ENCODE results near the gene MLH3. TPM values are rescaled to one million over a fixed set of nuclear protein-coding genes. Genes with fewer than 3 reads are reported as not detected.

The MLH3 gene
- total RNA-seq, 1 donor from 2014 or later = 27.2 TPM

DNA sequence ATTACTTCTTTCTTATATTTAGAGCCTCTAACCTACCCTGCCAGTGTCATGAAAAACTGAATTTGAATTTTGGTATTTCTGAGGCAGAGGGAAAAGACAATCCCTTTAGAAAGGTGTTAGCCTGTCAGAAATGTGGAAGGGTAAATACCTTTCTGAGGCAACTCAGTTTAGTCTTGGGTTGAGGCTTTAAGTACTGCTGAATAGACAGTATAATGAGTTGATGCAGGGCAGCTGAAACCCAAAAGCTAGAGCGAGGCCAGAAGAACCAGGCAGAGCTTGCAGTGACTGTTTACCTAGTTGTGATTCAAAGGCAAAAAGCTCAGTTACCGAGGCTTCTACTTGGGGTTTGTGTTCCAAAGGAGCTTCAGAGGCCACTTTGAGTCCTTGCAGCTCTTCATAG lies 36.9 kb upstream of the MLH3 start:
- Histone ChIP-seq H3K4me3 (no peak overlapping the region), H3K36me3 (peaks cover 99% of the 10 kb centered on the region), H3K27me3 (ENCODE audit: low read depth) (no peaks in the 10 kb centered on the region), H3K9me3 (no peaks in the 10 kb centered on the region), H3K27ac (no peak overlapping the region), H3K4me1 (no peaks in the 10 kb centered on the region)
- TF ChIP-seq, protein P1, sequence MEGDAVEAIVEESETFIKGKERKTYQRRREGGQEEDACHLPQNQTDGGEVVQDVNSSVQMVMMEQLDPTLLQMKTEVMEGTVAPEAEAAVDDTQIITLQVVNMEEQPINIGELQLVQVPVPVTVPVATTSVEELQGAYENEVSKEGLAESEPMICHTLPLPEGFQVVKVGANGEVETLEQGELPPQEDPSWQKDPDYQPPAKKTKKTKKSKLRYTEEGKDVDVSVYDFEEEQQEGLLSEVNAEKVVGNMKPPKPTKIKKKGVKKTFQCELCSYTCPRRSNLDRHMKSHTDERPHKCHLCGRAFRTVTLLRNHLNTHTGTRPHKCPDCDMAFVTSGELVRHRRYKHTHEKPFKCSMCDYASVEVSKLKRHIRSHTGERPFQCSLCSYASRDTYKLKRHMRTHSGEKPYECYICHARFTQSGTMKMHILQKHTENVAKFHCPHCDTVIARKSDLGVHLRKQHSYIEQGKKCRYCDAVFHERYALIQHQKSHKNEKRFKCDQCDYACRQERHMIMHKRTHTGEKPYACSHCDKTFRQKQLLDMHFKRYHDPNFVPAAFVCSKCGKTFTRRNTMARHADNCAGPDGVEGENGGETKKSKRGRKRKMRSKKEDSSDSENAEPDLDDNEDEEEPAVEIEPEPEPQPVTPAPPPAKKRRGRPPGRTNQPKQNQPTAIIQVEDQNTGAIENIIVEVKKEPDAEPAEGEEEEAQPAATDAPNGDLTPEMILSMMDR (IDR thresholded peaks at IDR 0.05) = no peak
- DNase-seq (no peak), ATAC-seq (no peak)
- intact Hi-C loops (cut with DNase I) = no loop called here

DNA sequence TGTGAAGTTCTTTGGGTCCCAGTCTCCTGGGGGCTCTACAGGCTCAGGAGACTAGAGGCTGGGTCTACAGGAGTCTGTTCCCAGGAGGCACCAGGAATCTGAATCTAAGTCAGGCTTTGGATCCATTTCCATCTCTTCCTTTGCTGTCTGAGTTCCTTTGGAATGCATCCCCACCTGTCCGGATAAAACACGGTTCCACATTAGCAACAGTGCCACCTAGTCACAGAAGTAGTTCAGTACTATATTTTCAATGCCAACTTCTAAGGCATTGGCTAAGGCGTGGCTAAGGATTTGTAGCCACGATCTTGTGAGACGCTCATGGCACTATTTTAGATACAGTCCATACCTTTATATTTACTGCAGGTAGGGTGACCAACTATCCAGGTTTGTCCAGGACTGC lies 33.2 kb upstream of the MLH3 start:
- ATAC-seq = no peak
- Histone ChIP-seq H3K36me3 (peaks cover 72% of the 10 kb centered on the region), H3K27ac (no peak overlapping the region), H3K9me3 (no peaks in the 10 kb centered on the region), H3K4me3 (no peak overlapping the region), H3K4me1 (no peaks in the 10 kb centered on the region), H3K27me3 (ENCODE audit: low read depth) (no peaks in the 10 kb centered on the region)
- no peak for DNase-seq
- TF ChIP-seq, protein P1 (IDR thresholded peaks at IDR 0.05) = peak; percentile 17
- intact Hi-C loops (cut with DNase I) = no loop called here

DNA sequence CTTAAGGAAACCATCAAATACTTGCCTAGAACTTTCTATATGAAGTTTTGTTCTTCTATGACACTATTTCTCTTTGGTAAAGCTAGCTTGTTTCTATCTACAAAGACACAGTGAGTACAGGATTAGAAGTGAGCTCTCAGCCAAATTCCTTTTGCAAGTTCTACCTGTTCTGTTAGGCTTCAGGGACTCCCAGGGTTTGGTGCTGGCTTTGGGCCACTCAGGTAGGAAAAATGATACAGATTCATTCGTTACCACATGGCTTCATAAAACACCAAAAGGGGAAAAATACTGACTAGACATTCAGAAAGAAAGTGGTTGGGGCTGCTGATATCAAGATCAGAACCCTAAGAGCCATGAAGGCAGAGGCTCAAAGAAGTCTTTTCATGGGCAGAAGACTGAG lies 32.0 kb upstream of the MLH3 start:
- Histone ChIP-seq H3K27me3 (ENCODE audit: low read depth) (no peaks in the 10 kb centered on the region), H3K4me3 (no peak overlapping the region), H3K9me3 (no peaks in the 10 kb centered on the region), H3K36me3 (peaks cover 60% of the 10 kb centered on the region), H3K4me1 (no peaks in the 10 kb centered on the region), H3K27ac (no peak overlapping the region)
- ATAC-seq (no peak), DNase-seq (no peak)
- intact Hi-C loops (cut with DNase I) = no loop called here
- TF ChIP-seq, protein P1 (IDR thresholded peaks at IDR 0.05) = no peak

DNA sequence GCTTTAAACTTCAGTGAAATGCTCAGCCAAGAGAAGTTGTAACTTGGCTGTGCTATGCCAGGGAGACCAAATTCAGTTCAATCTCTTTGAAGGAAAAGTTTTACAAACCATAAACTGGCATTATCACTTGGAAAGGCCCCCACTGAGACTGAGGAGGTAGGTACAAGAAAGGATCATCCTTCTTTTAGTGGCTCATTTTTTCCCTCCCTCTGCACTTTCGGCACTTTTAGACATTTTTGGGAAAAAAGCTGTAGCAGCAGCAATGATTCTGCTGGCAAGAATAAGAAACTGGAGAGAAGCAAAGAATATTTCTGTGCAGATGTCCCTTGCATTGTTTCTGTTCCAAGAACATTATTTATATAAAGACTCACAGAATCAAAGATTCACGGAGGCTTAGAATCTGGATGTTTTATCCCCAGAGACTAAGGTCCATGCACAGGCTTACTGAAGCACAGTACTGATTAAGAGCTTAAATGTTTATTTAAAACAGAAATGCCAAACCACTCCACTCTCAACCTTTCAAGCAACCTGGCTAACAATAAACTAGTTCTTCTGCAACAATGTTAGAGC lies 30.5 kb upstream of the MLH3 start:
- Histone ChIP-seq H3K27ac (no peak overlapping the region), H3K4me3 (no peak overlapping the region), H3K9me3 (no peaks in the 10 kb centered on the region), H3K36me3 (peaks cover 49% of the 10 kb centered on the region), H3K27me3 (ENCODE audit: low read depth) (no peaks in the 10 kb centered on the region), H3K4me1 (no peaks in the 10 kb centered on the region)
- DNase-seq (no peak), ATAC-seq (no peak)
- TF ChIP-seq, protein P1 (IDR thresholded peaks at IDR 0.05) = no peak
- intact Hi-C loops (cut with DNase I) = no loop called here

DNA sequence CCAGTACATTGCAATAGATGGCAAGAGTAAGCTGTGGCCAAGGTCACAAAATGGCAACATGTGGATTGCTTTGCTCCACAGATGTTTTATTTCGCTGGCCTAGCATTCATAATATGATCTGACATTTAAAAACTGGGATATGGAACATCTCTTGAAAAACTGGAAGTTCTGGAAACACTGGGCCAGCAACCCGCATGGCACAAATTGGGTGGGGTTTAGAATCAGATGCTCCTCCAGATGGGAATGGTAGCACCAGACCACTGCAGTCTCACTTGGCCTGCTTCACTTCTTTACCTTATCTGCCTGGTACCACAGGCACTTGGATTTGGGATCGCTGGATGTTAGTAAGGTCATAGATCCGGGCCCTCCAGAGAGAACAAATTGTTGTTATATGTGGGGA lies 28.3 kb upstream of the MLH3 start:
- Histone ChIP-seq H3K9me3 (no peaks in the 10 kb centered on the region), H3K36me3 (peaks cover 26% of the 10 kb centered on the region), H3K27me3 (ENCODE audit: low read depth) (no peaks in the 10 kb centered on the region), H3K27ac (no peak overlapping the region), H3K4me1 (no peaks in the 10 kb centered on the region), H3K4me3 (no peak overlapping the region)
- DNase-seq = no peak
- ATAC-seq = no peak
- intact Hi-C loops (cut with DNase I) = no loop called here
- TF ChIP-seq, protein P1 (IDR thresholded peaks at IDR 0.05) = no peak

DNA sequence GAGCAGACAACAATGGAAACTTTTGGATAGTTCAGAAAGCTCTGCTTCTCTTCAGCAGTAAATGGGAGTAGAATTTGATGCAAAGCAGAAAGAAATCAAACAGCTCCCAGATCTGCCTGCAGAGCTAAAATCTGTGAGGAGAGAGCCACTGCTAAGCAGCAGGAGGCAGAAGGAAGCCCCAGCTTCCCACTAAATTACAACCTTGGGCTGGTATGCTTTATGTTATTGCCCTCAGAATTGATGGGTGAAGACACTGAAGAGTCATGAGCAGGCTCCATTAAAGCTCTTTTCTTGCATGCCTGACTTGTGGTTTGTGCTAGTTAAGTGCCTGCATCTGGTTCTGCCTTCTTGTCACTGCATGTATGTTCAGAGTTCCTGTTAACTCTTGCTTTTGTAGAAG lies 26.5 kb upstream of the MLH3 start:
- H3K27ac ChIP-seq = no peak overlapping the region
- H3K4me3 ChIP-seq = no peak overlapping the region
- no peaks in the 10 kb centered on the region for H3K27me3 ChIP-seq (ENCODE audit: low read depth)
- H3K4me1 ChIP-seq = no peaks in the 10 kb centered on the region
- H3K9me3 ChIP-seq = no peaks in the 10 kb centered on the region
- ATAC-seq = no peak
- intact Hi-C loops (cut with DNase I) = no loop called here
- peaks cover 9% of the 10 kb centered on the region for H3K36me3 ChIP-seq
- no peak for DNase-seq
- TF ChIP-seq, protein P1 (IDR thresholded peaks at IDR 0.05) = no peak
